SK-N-SH (cell line): ENCODE results near the gene CDH13. TPM values are rescaled to one million over a fixed set of nuclear protein-coding genes. Genes with fewer than 3 reads are reported as not detected.
A peak's percentile ranks its signal among the peaks of the same experiment; 100 is the strongest.

Experiments
- CTCF ChIA-PET: fragments of 300-600, 350-600 bp; formaldehyde crosslinking; extraction: SDS; loops from one replicate; lab custom pipeline; 2021; lab: Yijun Ruan, JAX
- POLR2A ChIA-PET: fragments of 350-600 bp; sonication (Branson Sonifier 250); formaldehyde crosslinking; extraction: SDS; loops from one replicate; lab custom pipeline; 2020; ENCODE audit warnings: antibody characterized with exemption, inconsistent platforms; lab: Yijun Ruan, JAX
- DNase-seq: peaks from one replicate; pipeline ENCODE4 v3.0.0; 2012
- H2AFZ ChIP-seq: fragments of 200-600 bp; sonication (generic); 2 replicates; pipeline ENCODE4 v1.8.1; 2016; ENCODE audit warnings: antibody characterized with exemption, mild to moderate bottlenecking, low read depth
- H3F3A ChIP-seq: fragments of 200-600 bp; sonication (generic); replicated peaks from 2 replicates; pipeline ENCODE3; 2016; ENCODE audit warnings: antibody characterized with exemption, mild to moderate bottlenecking; ENCODE audit not compliant: insufficient read depth
- H3K27ac ChIP-seq, 2 experiments: fragments of 200-500 bp in 1 of 2; fragments of 200-600 bp in 1 of 2; sonication (Bioruptor generic) in 1 of 2; sonication (generic), shearing (Covaris generic) in 1 of 2; 2 replicates each; pipeline versions ENCODE4 v1.5.1 to v1.6.1; 2014 to 2016; ENCODE audit warnings: low read depth in 2 of 2, inconsistent platforms in 1 of 2, low read length in 1 of 2, mild to moderate bottlenecking in 1 of 2, mixed read lengths in 1 of 2
- H3K27me3 ChIP-seq: fragments of 200-600 bp; sonication (generic), shearing (Covaris generic); 2 replicates; pipeline ENCODE4 v1.6.1; 2016; ENCODE audit warnings: mixed run types; ENCODE audit not compliant: insufficient read depth
- H3K36me3 ChIP-seq, 2 experiments: fragments of 200-500 bp in 1 of 2; fragments of 200-600 bp in 1 of 2; sonication (Bioruptor generic) in 1 of 2; sonication (generic) in 1 of 2; replicated peaks in 1 of 2; 2 replicates each; pipeline versions ENCODE3 to v1.5.1; 2014 to 2016; ENCODE audit warnings: low read length in 1 of 2, mild to moderate bottlenecking in 1 of 2; ENCODE audit not compliant: insufficient read depth in 2 of 2, control insufficient read depth in 1 of 2
- H3K4me1 ChIP-seq, 2 experiments: fragments of 200-500 bp in 1 of 2; fragments of 200-600 bp in 1 of 2; sonication (Bioruptor generic) in 1 of 2; sonication (generic), shearing (Covaris generic) in 1 of 2; 2 replicates each; pipeline versions ENCODE4 v1.5.1 to v1.6.1; 2014 to 2016; ENCODE audit warnings: low read depth in 1 of 2, low read length in 1 of 2, mixed run types in 1 of 2; ENCODE audit not compliant: insufficient read depth in 2 of 2, control insufficient read depth in 1 of 2
- H3K4me2 ChIP-seq: fragments of 200-600 bp; sonication (generic), shearing (Covaris generic); 2 replicates; pipeline ENCODE4 v1.6.1; 2017; ENCODE audit warnings: mixed run types
- H3K4me3 ChIP-seq, 2 experiments: fragments of 200-500 bp in 1 of 2; fragments of 200-600 bp in 1 of 2; sonication (Bioruptor generic) in 1 of 2; sonication (generic), shearing (Covaris generic) in 1 of 2; 2 replicates each; pipeline versions ENCODE4 v1.5.1 to v1.8.1; 2014 to 2016; ENCODE audit warnings: low read depth in 2 of 2, inconsistent platforms in 1 of 2, low read length in 1 of 2, mild to moderate bottlenecking in 1 of 2, mixed read lengths in 1 of 2, moderate library complexity in 1 of 2
- H3K79me2 ChIP-seq: fragments of 200-600 bp; sonication (generic); 2 replicates; pipeline ENCODE4 v1.8.1; 2017; ENCODE audit warnings: mild to moderate bottlenecking; ENCODE audit not compliant: insufficient read depth
- H3K9ac ChIP-seq: fragments of 200-600 bp; sonication (generic); 2 replicates; pipeline ENCODE4 v1.6.1; 2017; ENCODE audit warnings: mixed run types
- H3K9me2 ChIP-seq: fragments of 200-600 bp; sonication (generic); 2 replicates; pipeline ENCODE4 v1.6.1; 2017; ENCODE audit warnings: mixed run types
- H3K9me3 ChIP-seq: fragments of 200-600 bp; sonication (generic); 2 replicates; pipeline ENCODE4 v1.6.1; 2017; ENCODE audit warnings: mixed run types, mild to moderate bottlenecking, moderate library complexity
- H4K20me1 ChIP-seq: fragments of 200-600 bp; sonication (generic); 2 replicates; pipeline ENCODE4 v1.6.1; 2017; ENCODE audit warnings: mild to moderate bottlenecking, mixed run types; ENCODE audit not compliant: insufficient read depth
- CTCF ChIP-seq: fragments of 200-600 bp; sonication (generic); IDR thresholded peaks from 2 replicates; pipeline ENCODE4 v1.6.1; 2017; ENCODE audit warnings: antibody characterized with exemption, mild to moderate bottlenecking, moderate library complexity
- EZH2phosphoT487 ChIP-seq: fragments of 200-600 bp; sonication (generic); IDR thresholded peaks from 2 replicates; pipeline ENCODE4 v1.6.1; 2017; ENCODE audit warnings: low read depth, mixed run types, mild to moderate bottlenecking, antibody characterized with exemption, moderate library complexity, borderline replicate concordance
- FOXJ3 ChIP-seq: sonication (generic); formaldehyde crosslinking; IDR thresholded peaks from 2 replicates; pipeline ENCODE4 v1.5.1; 2020; ENCODE audit warnings: mild to moderate bottlenecking, missing genetic modification reagents
- GABPA ChIP-seq: IDR thresholded peaks from 2 replicates; pipeline ENCODE4 v1.4.0; 2012; ENCODE audit warnings: low read depth, mild to moderate bottlenecking
- JUND ChIP-seq: IDR thresholded peaks from 2 replicates; pipeline ENCODE4 v1.4.0; 2012
- MAX ChIP-seq: IDR thresholded peaks from 2 replicates; pipeline ENCODE4 v1.4.0; 2012; ENCODE audit warnings: low read depth
- MEF2A ChIP-seq: IDR thresholded peaks from 2 replicates; pipeline ENCODE4 v1.4.0; 2012; ENCODE audit warnings: low read depth, borderline replicate concordance
- POLR2AphosphoS5 ChIP-seq: IDR thresholded peaks from 2 replicates; pipeline ENCODE4 v1.6.1; 2012; ENCODE audit warnings: low read depth, low read length
- RAD21 ChIP-seq: IDR thresholded peaks from 2 replicates; pipeline ENCODE4 v1.6.1; 2012; ENCODE audit warnings: mild to moderate bottlenecking, low read length
- RCOR1 ChIP-seq: fragments of 150-350 bp; IDR thresholded peaks from 2 replicates; pipeline ENCODE4 v1.6.1; 2017; ENCODE audit warnings: antibody characterized with exemption, low read length
- RFX5 ChIP-seq: IDR thresholded peaks from 2 replicates; pipeline ENCODE4 v1.6.1; 2012; ENCODE audit warnings: mild to moderate bottlenecking, improper control_type of control experiment, low read length
- SIN3A ChIP-seq: IDR thresholded peaks from 2 replicates; pipeline ENCODE4 v1.6.1; 2012; ENCODE audit warnings: low read depth, mild to moderate bottlenecking, low read length, moderate library complexity, borderline replicate concordance
- SMC3 ChIP-seq: IDR thresholded peaks from 2 replicates; pipeline ENCODE4 v1.6.1; 2012; ENCODE audit warnings: low read depth, low read length, improper control_type of control experiment
- TAF1 ChIP-seq: IDR thresholded peaks from 2 replicates; pipeline ENCODE4 v1.6.1; 2012; ENCODE audit warnings: low read depth, mild to moderate bottlenecking, low read length, moderate library complexity, borderline replicate concordance
- TCF12 ChIP-seq: IDR thresholded peaks from 2 replicates; pipeline ENCODE4 v1.4.0; 2012
- USF2 ChIP-seq: fragments of 150-350 bp; IDR thresholded peaks from 2 replicates; pipeline ENCODE4 v1.6.1; 2017; ENCODE audit warnings: antibody characterized with exemption, low read length, low read depth, borderline replicate concordance
- ZBTB33 ChIP-seq: IDR thresholded peaks from 2 replicates; pipeline ENCODE4 v1.4.0; 2012; ENCODE audit warnings: low read depth, borderline replicate concordance
- WGBS: methylation state at CpG from one replicate; pipeline ENCODE4 v1.1.6; 2017; ENCODE audit warnings: low lambda C conversion rate; 5-methylcytosine and 5-hydroxymethylcytosine counted together
- polyA plus RNA-seq, 3 experiments: library from polyadenylated mRNA; depleted of rRNA; stranded (reverse); fragments of >200 nt; gene quantifications; 2 replicates each; pipeline ENCODE4 v1.2.3, GENCODE V29; 2012
- TF ChIP-seq, protein P1 (sequence below): fragments of 150-350 bp; IDR thresholded peaks from 2 replicates; pipeline ENCODE4 v1.6.1; 2016; ENCODE audit warnings: mild to moderate bottlenecking, low read depth, low read length

The CDH13 gene
- polyA plus RNA-seq, 1 of the 3 experiments (the other 2 are of a cell fraction) = 93.0 TPM

GRCh38 chr16:83197450-83197849 lies 570.7 kb downstream of the CDH13 start (continued):
- no peak for TF ChIP-seq CTCF
- no peak for TF ChIP-seq TAF1
- TF ChIP-seq EZH2phosphoT487 = no peak
- no peak for TF ChIP-seq ZBTB33
- TF ChIP-seq FOXJ3 (CRISPR knock-in tag) = no peak

DNA sequence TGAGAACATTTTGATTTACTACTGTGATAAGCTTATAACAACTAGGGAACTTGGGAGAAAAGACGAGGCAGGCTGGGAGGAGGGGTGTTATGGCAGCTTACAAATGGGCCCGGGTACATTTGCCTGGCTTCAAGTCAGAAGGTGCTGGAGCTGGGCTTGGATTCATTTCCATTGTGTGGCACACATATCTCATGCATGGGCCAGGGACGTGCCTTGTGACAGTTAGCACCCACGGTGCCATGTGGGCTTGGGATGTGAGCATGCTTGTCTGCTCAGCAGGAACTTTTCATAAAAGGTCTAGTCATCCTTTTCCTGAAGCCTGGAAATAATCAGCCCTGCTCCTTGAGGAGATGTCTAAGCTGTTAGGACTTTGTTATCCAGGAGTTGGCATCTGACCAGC lies 572.2 kb downstream of the CDH13 start:
- DNase-seq = no peak
- ChIA-PET CTCF (interaction anchor here (2.8 kb wide), 1 partner anchor 16 kb away, joined by 14 read pairs; no protein-coding TSS in a partner anchor), POLR2A (no interaction called here)
- H3K9ac ChIP-seq = no peak overlapping the region
- no peak for TF ChIP-seq TAF1
- H2AFZ ChIP-seq = no peak overlapping the region
- H4K20me1 ChIP-seq = no peaks in the 10 kb centered on the region
- H3K27ac ChIP-seq = no peak overlapping the region
- H3F3A ChIP-seq = no peaks in the 10 kb centered on the region
- no peaks in the 10 kb centered on the region for H3K36me3 ChIP-seq
- no peaks in the 10 kb centered on the region for H3K9me2 ChIP-seq
- no peaks in the 10 kb centered on the region for H3K79me2 ChIP-seq
- no peaks in the 10 kb centered on the region for H3K27me3 ChIP-seq
- H3K9me3 ChIP-seq = no peaks in the 10 kb centered on the region
- no peak overlapping the region for H3K4me3 ChIP-seq
- no peak overlapping the region for H3K4me2 ChIP-seq
- no peaks in the 10 kb centered on the region for H3K4me1 ChIP-seq
- 27% methylated on average over 4 of the region's 4 CpGs for WGBS

DNA sequence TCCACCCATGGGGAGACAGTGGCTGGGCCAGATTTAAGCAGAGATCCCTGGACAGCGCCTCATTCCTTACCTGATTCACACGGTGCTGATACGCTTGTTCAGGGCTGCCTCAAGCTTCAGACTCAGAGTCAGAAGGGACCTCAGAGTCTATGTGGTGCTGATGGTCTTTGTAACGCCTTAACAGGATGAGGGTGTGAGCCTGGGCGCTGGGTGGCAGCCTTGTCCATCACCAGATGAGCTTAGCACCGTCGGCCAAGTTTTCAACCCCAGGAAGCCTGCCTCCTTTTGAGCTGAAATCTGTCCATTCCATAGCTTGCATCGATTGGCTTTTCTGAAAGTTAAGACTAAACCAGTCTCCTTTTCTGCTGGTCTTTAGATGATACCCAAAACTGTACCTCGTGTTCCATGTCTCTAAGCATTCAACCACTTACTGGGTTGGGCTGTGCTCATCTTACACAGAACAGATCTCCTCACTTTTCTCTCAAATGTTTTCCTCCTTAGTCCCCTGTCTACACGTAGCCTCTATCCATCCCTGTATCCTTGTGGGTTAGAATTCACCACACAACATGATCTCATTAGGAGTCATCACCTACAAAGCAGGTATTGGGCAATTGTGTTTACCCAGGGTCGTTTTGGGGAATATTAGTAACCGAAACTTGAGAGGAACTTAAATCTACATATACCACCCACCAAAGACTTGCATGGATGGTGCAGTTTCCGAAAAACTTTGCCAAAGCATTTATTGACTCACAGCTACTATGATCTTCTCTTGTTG lies 573.4 kb downstream of the CDH13 start:
- no peaks in the 10 kb centered on the region for H3F3A ChIP-seq
- no peak overlapping the region for H3K4me3 ChIP-seq
- no peak overlapping the region for H3K27ac ChIP-seq
- 17% methylated on average over 9 of the region's 13 CpGs for WGBS
- no peaks in the 10 kb centered on the region for H3K9me2 ChIP-seq
- H3K79me2 ChIP-seq = no peaks in the 10 kb centered on the region
- CTCF ChIA-PET = interaction anchor here (0.6 to 2.8 kb wide), 2 partner anchors 14 to 316 kb away, joined by 3 to 14 read pairs; no protein-coding TSS in a partner anchor
- POLR2A ChIA-PET = no interaction called here
- H4K20me1 ChIP-seq = no peaks in the 10 kb centered on the region
- H3K9ac ChIP-seq = no peak overlapping the region
- no peaks in the 10 kb centered on the region for H3K27me3 ChIP-seq
- H2AFZ ChIP-seq = no peak overlapping the region
- DNase-seq = no peak
- no peak overlapping the region for H3K4me2 ChIP-seq
- H3K4me1 ChIP-seq = no peaks in the 10 kb centered on the region
- no peaks in the 10 kb centered on the region for H3K9me3 ChIP-seq
- no peaks in the 10 kb centered on the region for H3K36me3 ChIP-seq
- TF ChIP-seq GABPA (no peak), POLR2AphosphoS5 (no peak), TCF12 (no peak), SIN3A (no peak), FOXJ3 (CRISPR knock-in tag) (no peak), JUND (no peak), MEF2A (no peak), SMC3 (peak; percentile 35), USF2 (no peak), RFX5 (no peak), RCOR1 (no peak), MAX (no peak), RAD21 (peak; percentile 45)
- TF ChIP-seq, protein P1, sequence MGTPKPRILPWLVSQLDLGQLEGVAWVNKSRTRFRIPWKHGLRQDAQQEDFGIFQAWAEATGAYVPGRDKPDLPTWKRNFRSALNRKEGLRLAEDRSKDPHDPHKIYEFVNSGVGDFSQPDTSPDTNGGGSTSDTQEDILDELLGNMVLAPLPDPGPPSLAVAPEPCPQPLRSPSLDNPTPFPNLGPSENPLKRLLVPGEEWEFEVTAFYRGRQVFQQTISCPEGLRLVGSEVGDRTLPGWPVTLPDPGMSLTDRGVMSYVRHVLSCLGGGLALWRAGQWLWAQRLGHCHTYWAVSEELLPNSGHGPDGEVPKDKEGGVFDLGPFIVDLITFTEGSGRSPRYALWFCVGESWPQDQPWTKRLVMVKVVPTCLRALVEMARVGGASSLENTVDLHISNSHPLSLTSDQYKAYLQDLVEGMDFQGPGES = no peak
